SK-N-MC (cell line): ENCODE measurements around the gene SDF4.

ENCODE experiments used
- EZH2 ChIP-seq: fragments of 200-600 bp; sonication (generic); IDR thresholded peaks from one replicate; pipeline ENCODE4 v1.6.1; 2017; ENCODE audit warnings: antibody characterized with exemption
- POLR2AphosphoS5 ChIP-seq: IDR thresholded peaks from 2 replicates; pipeline ENCODE4 v1.6.1; 2012; ENCODE audit warnings: mild to moderate bottlenecking, low read depth, low read length, borderline replicate concordance

DNA sequence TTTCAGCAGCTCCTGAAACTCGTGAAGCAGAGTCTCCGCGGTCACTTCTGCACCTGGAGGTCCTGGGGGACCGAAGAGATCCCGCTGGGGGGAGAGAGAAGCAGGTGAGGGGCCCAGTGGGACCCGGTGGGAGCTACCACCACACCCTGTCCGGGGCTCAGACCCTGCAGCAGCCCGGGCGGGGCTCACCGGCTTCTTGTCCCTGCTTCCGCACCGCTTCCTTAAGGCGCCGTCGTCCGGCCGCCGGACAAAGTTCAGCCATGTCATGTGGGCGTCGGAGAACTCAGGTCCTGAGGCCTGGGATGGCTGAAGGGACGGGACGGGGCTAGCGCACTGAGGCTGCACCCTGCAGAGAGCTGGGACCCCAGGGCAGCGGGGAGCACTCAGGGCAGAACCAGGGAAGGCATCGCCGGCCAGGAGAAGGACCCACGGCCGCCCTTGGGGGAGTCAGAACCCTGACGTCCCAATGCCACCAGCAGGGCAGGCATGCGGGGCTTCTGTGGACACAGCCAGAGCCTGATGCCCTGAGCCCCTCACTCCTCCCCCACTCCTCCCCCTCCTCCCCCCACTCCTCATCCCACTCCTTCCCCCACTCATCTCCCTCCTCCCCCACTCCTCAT is 12.5 kb upstream of the SDF4 start:
- TF ChIP-seq EZH2 (no peak), POLR2AphosphoS5 (no peak)
